ENCODE data around the gene PCNX1.

DNA sequence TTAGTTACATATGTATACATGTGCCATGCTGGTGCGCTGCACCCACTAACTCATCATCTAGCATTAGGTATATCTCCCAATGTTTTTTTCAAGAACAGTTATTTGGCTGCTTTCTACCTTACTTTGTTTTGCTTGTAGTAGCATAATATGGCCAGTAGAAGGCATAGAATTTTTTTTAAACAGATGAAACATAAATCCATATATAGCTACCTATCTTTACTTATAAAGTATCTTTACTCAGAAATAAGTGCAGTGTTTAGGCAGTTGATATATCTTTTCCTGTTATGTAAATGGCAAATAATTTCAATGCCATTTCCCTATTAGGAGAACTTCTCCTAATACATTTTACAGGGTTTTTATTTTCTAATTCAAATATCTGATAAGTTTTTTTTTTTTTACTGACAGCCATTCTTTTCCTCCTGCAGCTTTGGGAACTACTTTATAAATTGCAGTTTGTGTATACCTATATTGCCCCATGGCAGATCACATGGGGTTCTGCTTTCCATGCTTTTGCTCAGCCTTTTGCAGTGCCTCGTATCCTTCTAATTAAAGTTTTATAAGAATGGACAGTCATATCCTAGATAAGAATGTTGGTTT, 143.1 kb downstream of the PCNX1 start:
- TF ChIP-seq, protein P1, sequence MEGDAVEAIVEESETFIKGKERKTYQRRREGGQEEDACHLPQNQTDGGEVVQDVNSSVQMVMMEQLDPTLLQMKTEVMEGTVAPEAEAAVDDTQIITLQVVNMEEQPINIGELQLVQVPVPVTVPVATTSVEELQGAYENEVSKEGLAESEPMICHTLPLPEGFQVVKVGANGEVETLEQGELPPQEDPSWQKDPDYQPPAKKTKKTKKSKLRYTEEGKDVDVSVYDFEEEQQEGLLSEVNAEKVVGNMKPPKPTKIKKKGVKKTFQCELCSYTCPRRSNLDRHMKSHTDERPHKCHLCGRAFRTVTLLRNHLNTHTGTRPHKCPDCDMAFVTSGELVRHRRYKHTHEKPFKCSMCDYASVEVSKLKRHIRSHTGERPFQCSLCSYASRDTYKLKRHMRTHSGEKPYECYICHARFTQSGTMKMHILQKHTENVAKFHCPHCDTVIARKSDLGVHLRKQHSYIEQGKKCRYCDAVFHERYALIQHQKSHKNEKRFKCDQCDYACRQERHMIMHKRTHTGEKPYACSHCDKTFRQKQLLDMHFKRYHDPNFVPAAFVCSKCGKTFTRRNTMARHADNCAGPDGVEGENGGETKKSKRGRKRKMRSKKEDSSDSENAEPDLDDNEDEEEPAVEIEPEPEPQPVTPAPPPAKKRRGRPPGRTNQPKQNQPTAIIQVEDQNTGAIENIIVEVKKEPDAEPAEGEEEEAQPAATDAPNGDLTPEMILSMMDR (IDR thresholded peaks at IDR 0.05): peak; percentile 78
- no peak for TF ChIP-seq EZH2 (IDR thresholded peaks at IDR 0.05; ENCODE audit: borderline replicate concordance, insufficient read depth, low read depth, low read length, poor library complexity, severe bottlenecking)
